GM12878 (cell line): ENCODE measurements around the gene TIMM10. TPM values are rescaled to one million over a fixed set of nuclear protein-coding genes. Genes with fewer than 3 reads are reported as not detected.

ENCODE experiments used
- ASH2L ChIP-seq: fragments of 300-600, 200-600 bp; sonication (generic); IDR thresholded peaks from 2 replicates; pipeline ENCODE4 v1.6.1; 2017; ENCODE audit warnings: low read depth, mild to moderate bottlenecking, borderline replicate concordance
- ATF7 ChIP-seq: fragments of 450-650 bp; IDR thresholded peaks from 2 replicates; pipeline ENCODE4 v1.6.1; 2016; ENCODE audit warnings: low read depth, mild to moderate bottlenecking
- BCL3 ChIP-seq: IDR thresholded peaks from 2 replicates; pipeline ENCODE4 v1.6.1; 2011; ENCODE audit warnings: borderline replicate concordance, low read depth, mild to moderate bottlenecking, moderate library complexity, low read length; ENCODE audit not compliant: insufficient read depth, poor library complexity, severe bottlenecking
- CHD2 ChIP-seq: IDR thresholded peaks from 2 replicates; pipeline ENCODE4 v1.6.1; 2011; ENCODE audit warnings: low read depth, low read length, improper control_type of control experiment, borderline replicate concordance
- GABPA ChIP-seq: IDR thresholded peaks from 2 replicates; pipeline ENCODE4 v1.6.1; 2014; ENCODE audit warnings: antibody characterized with exemption, low read depth, mild to moderate bottlenecking, inconsistent platforms
- GATAD2B ChIP-seq: fragments of 450-650 bp; conservative IDR thresholded peaks from 2 replicates; pipeline ENCODE4 v1.6.1; 2017; ENCODE audit warnings: low read depth, mild to moderate bottlenecking, moderate library complexity
- HDGF ChIP-seq: fragments of 450-650 bp; IDR thresholded peaks from 2 replicates; pipeline ENCODE4 v1.6.1; 2016; ENCODE audit warnings: antibody characterized with exemption
- IKZF2 ChIP-seq, 2 experiments: fragments of 450-650 bp; IDR thresholded peaks; 2 replicates each; pipeline ENCODE4 v1.6.1; 2017; ENCODE audit warnings: mild to moderate bottlenecking in 2 of 2, moderate library complexity in 2 of 2
- KDM1A ChIP-seq: fragments of 200-600 bp; sonication (generic); IDR thresholded peaks from 2 replicates; pipeline ENCODE4 v1.6.1; 2016; ENCODE audit warnings: borderline replicate concordance
- NFIC ChIP-seq: IDR thresholded peaks from 2 replicates; pipeline ENCODE4 v1.6.1; 2012; ENCODE audit warnings: low read depth, mild to moderate bottlenecking, inconsistent platforms, low read length, moderate library complexity
- NR2C2 ChIP-seq: IDR thresholded peaks from 2 replicates; pipeline ENCODE4 v1.6.1; 2011; ENCODE audit warnings: borderline replicate concordance, low read depth; ENCODE audit not compliant: control insufficient read depth, insufficient read length
- POLR2AphosphoS2 ChIP-seq: IDR thresholded peaks from 2 replicates; pipeline ENCODE4 v1.6.1; 2011; ENCODE audit warnings: low read depth, mild to moderate bottlenecking, low read length, improper control_type of control experiment, moderate library complexity
- RAD51 ChIP-seq: fragments of 450-650 bp; IDR thresholded peaks from 2 replicates; pipeline ENCODE4 v1.6.1; 2016; ENCODE audit warnings: moderate library complexity, mild to moderate bottlenecking, inconsistent platforms
- SMARCA5 ChIP-seq: fragments of 450-650 bp; IDR thresholded peaks from 2 replicates; pipeline ENCODE4 v1.6.1; 2017; ENCODE audit warnings: mild to moderate bottlenecking
- SPI1 ChIP-seq: IDR thresholded peaks from 2 replicates; pipeline ENCODE4 v1.6.1; 2011; ENCODE audit warnings: low read depth, mild to moderate bottlenecking, low read length, moderate library complexity, borderline replicate concordance; ENCODE audit not compliant: insufficient read depth
- SREBF2 ChIP-seq: IDR thresholded peaks from 2 replicates; pipeline ENCODE4 v1.6.1; 2012; ENCODE audit warnings: mild to moderate bottlenecking, low read length
- STAT1 ChIP-seq: fragments of 450-650 bp; conservative IDR thresholded peaks from 2 replicates; pipeline ENCODE4 v1.6.1; 2014; ENCODE audit warnings: antibody characterized with exemption, mild to moderate bottlenecking
- TCF7 ChIP-seq: IDR thresholded peaks from 2 replicates; pipeline ENCODE4 v1.6.1; 2014; ENCODE audit warnings: antibody characterized with exemption, borderline replicate concordance
- WRNIP1 ChIP-seq: IDR thresholded peaks from 2 replicates; pipeline ENCODE4 v1.6.1; 2011; ENCODE audit warnings: low read depth, low read length, improper control_type of control experiment, borderline replicate concordance
- ZBTB40 ChIP-seq: fragments of 450-650 bp; IDR thresholded peaks from 2 replicates; pipeline ENCODE4 v1.6.1; 2016; ENCODE audit warnings: mild to moderate bottlenecking, moderate library complexity, borderline replicate concordance
- ZNF217 ChIP-seq: fragments of 450-650 bp; IDR thresholded peaks from 2 replicates; pipeline ENCODE4 v1.6.1; 2017; ENCODE audit warnings: antibody characterized with exemption, mild to moderate bottlenecking
- ZNF622 ChIP-seq: fragments of 450-650 bp; IDR thresholded peaks from 2 replicates; pipeline ENCODE4 v1.6.1; 2017; ENCODE audit warnings: mild to moderate bottlenecking, inconsistent platforms
- polyA plus RNA-seq, 11 experiments: library from polyadenylated mRNA; depleted of rRNA in 4 of 11; unstranded in 6 of 11; stranded (reverse) in 5 of 11; fragments of >200 nt; fragmentation: Nextera tagmentation in 4 of 11; fragmentation: Illumina TruSeq in 1 of 11; extraction: Ambion mirVana in 4 of 11; extraction: Trizol in 1 of 11; gene quantifications; 1 replicate in 1 of 11; 2 replicates in 10 of 11; pipeline versions ENCODE4 v1.2.1 to v1.2.3, GENCODE V29; 2011 to 2016; ENCODE audit warnings: inconsistent platforms in 2 of 11, missing spikeins in 2 of 11, low read depth in 1 of 11
- total RNA-seq, 4 experiments: library from RNA; depleted of rRNA in 3 of 4; stranded (reverse); fragments of >200 nt in 3 of 4; fragmentation: Illumina TruSeq in 1 of 4; extraction: Trizol in 1 of 4; gene quantifications; 2 replicates each; pipeline versions ENCODE4 v1.2.1 to v1.2.3, GENCODE V29; 2013 to 2021
- TF ChIP-seq, protein P1 (sequence below): fragments of 450-650 bp; IDR thresholded peaks from 2 replicates; pipeline ENCODE4 v1.6.1; 2016; ENCODE audit warnings: mild to moderate bottlenecking

The TIMM10 gene
- total and polyA plus RNA-seq, 10 of the 15 experiments (the other 5 are each of a cell fraction or from before 2014, with no cell fraction given) = 148 to 898 (median 206) TPM

DNA sequence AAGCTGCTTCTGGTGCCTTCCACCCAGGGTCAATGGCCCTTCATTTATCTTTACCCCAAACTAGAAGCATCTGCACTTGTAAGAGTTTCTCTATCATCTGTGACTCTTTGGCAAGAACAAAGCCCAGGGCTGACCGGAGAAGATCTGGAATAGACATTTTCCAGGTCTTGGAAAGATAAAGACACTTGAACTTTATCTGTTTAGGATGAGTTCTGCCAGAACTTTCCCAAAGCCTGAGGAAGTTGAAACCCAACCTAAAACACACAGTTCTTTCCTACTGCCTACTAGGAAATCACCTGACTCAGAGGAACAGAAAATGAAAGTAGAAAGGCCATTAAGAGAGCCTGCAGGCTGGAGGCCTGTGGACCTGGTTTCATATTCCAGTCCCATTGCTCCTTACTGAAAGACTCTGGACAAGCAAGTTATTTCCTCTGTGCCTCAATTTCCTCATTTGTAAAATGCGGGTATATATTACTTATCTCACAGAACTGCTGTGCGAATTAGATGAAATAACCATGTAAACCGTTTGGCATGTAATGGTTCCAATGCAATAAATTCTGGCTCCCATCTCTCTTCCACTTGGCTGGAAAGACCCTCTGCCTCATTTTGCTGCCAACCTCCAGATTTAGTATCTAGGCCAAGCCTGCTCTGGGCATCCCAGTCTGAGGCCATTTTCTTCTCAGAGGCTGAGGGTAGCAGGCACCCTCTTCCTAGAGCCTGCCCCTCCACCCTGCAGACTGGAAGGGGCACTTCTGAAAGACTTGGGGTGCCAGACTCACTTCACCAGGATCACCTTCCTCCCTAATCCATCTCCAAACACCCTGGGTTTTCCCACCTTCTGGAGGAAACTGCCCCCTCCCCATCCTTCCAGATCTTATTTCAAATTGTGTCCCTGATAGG, 35.7 kb upstream of the TIMM10 start (continued):
- TF ChIP-seq ZBTB40 (no peak; the same call in 1 of the 2 replicates), BCL3 (no peak), GATAD2B (0 out of 2 replicates have a peak, but pooled peaks have one; percentile 36), NFIC (no peak; the same call in 1 of the 2 replicates), HDGF (no peak), IKZF2 (IDR thresholded peaks at IDR 0.05) (peak; percentile 51 to 52; a peak in 3 of 4 replicates), STAT1 (no peak), CHD2 (no peak), NR2C2 (no peak), WRNIP1 (no peak), POLR2AphosphoS2 (0 out of 2 replicates have a peak, but pooled peaks have one; percentile 24), GABPA (no peak), KDM1A (no peak), SPI1 (peak; percentile 54; the same call in 1 of the 2 replicates), TCF7 (no peak), ZNF622 (no peak), SMARCA5 (no peak), ATF7 (no peak), RAD51 (peak; percentile 87), ZNF217 (no peak), ASH2L (no peak), SREBF2 (no peak)
- TF ChIP-seq, protein P1, sequence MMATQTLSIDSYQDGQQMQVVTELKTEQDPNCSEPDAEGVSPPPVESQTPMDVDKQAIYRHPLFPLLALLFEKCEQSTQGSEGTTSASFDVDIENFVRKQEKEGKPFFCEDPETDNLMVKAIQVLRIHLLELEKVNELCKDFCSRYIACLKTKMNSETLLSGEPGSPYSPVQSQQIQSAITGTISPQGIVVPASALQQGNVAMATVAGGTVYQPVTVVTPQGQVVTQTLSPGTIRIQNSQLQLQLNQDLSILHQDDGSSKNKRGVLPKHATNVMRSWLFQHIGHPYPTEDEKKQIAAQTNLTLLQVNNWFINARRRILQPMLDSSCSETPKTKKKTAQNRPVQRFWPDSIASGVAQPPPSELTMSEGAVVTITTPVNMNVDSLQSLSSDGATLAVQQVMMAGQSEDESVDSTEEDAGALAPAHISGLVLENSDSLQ = no peak
